GM12878 (cell line): ENCODE data around the gene PARK7. TPM values are rescaled to one million over a fixed set of nuclear protein-coding genes. Genes with fewer than 3 reads are reported as not detected.

ENCODE experiments used
- ATAC-seq: fragments of 200-7000 bp; cut with Tn5 transposase; 3 replicates; pipeline ENCODE4 v1.9.1; 2020; ENCODE audit warnings: mild to moderate bottlenecking, moderate library complexity
- BruUV-seq: library from RNA; stranded (reverse); fragments of 400-500 nt; replicated peaks from 2 replicates; lab custom pipeline; 2021; lab: Mats Ljungman, UMichigan
- CTCF ChIA-PET: fragments of 300-600 bp; sonication (Branson Sonifier 250); formaldehyde crosslinking; extraction: SDS; loops from one replicate; lab custom pipeline; 2021; ENCODE audit warnings: inconsistent platforms; lab: Yijun Ruan, JAX
- POLR2A ChIA-PET: fragments of 350-600 bp; formaldehyde crosslinking; extraction: SDS; loops from one replicate; lab custom pipeline; 2021; ENCODE audit warnings: inconsistent platforms; lab: Charles Lee
- RAD21 ChIA-PET: fragments of 300-600 bp; sonication (Branson Sonifier 250); formaldehyde crosslinking; loops from one replicate; lab custom pipeline; 2023; ENCODE audit warnings: antibody characterized with exemption; ENCODE audit not compliant: unreplicated experiment; lab: Charles Lee
- SMC1A ChIA-PET: fragments of 300-600 bp; sonication (Branson Sonifier 250); formaldehyde crosslinking; loops from one replicate; lab custom pipeline; 2023; ENCODE audit not compliant: unreplicated experiment, uncharacterized antibody; lab: Charles Lee
- DNase-seq: peaks from one replicate; pipeline ENCODE4 v3.0.0-alpha.2; 2011; ENCODE audit warnings: low read depth, low spot score
- FAIRE-seq: peaks from 3 replicates; lab custom pipeline; 2011; peaks lifted over from hg19 to GRCh38; lab: Jason Lieb, UNC
- H2AFZ ChIP-seq: 2 replicates; pipeline ENCODE4 v1.6.0; 2011; ENCODE audit warnings: low read depth, low read length, control low read depth; ENCODE audit not compliant: control insufficient read depth
- H3K27ac ChIP-seq: 2 replicates; pipeline ENCODE4 v1.5.1; 2011; ENCODE audit warnings: control low read depth; ENCODE audit not compliant: control insufficient read depth, insufficient read depth
- H3K27me3 ChIP-seq, 2 experiments: replicated peaks in 1 of 2; 2 replicates each; pipeline versions ENCODE4 v1.6.0 to v1.6.1; 2011; ENCODE audit warnings: low read length in 1 of 2; ENCODE audit not compliant: control insufficient read depth in 2 of 2, insufficient read depth in 2 of 2
- H3K36me3 ChIP-seq, 2 experiments: 2 replicates each; pipeline ENCODE4 v1.5.1; 2011; ENCODE audit warnings: low read length in 1 of 2; ENCODE audit not compliant: control insufficient read depth in 2 of 2, insufficient read depth in 2 of 2
- H3K4me1 ChIP-seq: 2 replicates; pipeline ENCODE4 v1.6.1; 2011; ENCODE audit warnings: mild to moderate bottlenecking, low read length, moderate library complexity, mixed read lengths; ENCODE audit not compliant: control insufficient read depth, insufficient read depth
- H3K4me2 ChIP-seq: 2 replicates; pipeline ENCODE4 v1.6.0; 2011; ENCODE audit warnings: control low read depth; ENCODE audit not compliant: control insufficient read depth, insufficient read depth
- H3K4me3 ChIP-seq: fragments of 200-600 bp; sonication (generic); 2 replicates; pipeline ENCODE4 v1.5.1; 2016
- H3K79me2 ChIP-seq: 2 replicates; pipeline ENCODE4 v1.6.0; 2011; ENCODE audit warnings: low read length; ENCODE audit not compliant: control insufficient read depth, insufficient read depth
- H3K9ac ChIP-seq: 2 replicates; pipeline ENCODE4 v1.8.0; 2011; ENCODE audit warnings: low read length, control low read depth, mixed read lengths; ENCODE audit not compliant: control insufficient read depth, insufficient read depth
- H3K9me3 ChIP-seq: replicated peaks from 3 replicates; pipeline ENCODE4 v1.5.1; 2011; ENCODE audit warnings: mild to moderate bottlenecking, low read length; ENCODE audit not compliant: control insufficient read depth, insufficient read depth
- H4K20me1 ChIP-seq: 2 replicates; pipeline ENCODE4 v1.6.0; 2011; ENCODE audit not compliant: control insufficient read depth, insufficient read depth
- BCL11A ChIP-seq: IDR thresholded peaks from 2 replicates; pipeline ENCODE4 v1.6.1; 2011; ENCODE audit warnings: low read depth, low read length
- CEBPB ChIP-seq, 2 experiments: fragments of 150-350 bp in 1 of 2; IDR thresholded peaks; 2 replicates each; pipeline ENCODE4 v1.6.1; 2012 to 2014; ENCODE audit warnings: low read depth in 2 of 2, low read length in 2 of 2, borderline replicate concordance in 1 of 2, inconsistent platforms in 1 of 2
- CREB1 ChIP-seq: IDR thresholded peaks from 2 replicates; pipeline ENCODE4 v1.6.1; 2012; ENCODE audit warnings: low read depth, mild to moderate bottlenecking, inconsistent platforms
- EED ChIP-seq: sonication (generic); IDR thresholded peaks from 2 replicates; pipeline ENCODE4 v1.6.1; 2016; ENCODE audit warnings: antibody characterized with exemption, low read depth
- FOS ChIP-seq: IDR thresholded peaks from 3 replicates; pipeline ENCODE4 v1.6.1; 2011; ENCODE audit warnings: borderline replicate concordance; ENCODE audit not compliant: insufficient read length; ENCODE audit errors: extremely low read depth
- HCFC1 ChIP-seq: fragments of 150-350 bp; IDR thresholded peaks from 2 replicates; pipeline ENCODE4 v1.6.1; 2014; ENCODE audit warnings: low read length
- HDAC2 ChIP-seq: fragments of 200-600 bp; sonication (generic); IDR thresholded peaks from 2 replicates; pipeline ENCODE4 v1.6.1; 2017
- KDM1A ChIP-seq: fragments of 200-600 bp; sonication (generic); IDR thresholded peaks from 2 replicates; pipeline ENCODE4 v1.6.1; 2016; ENCODE audit warnings: borderline replicate concordance
- KLF5 ChIP-seq: fragments of 450-650 bp; IDR thresholded peaks from 2 replicates; pipeline ENCODE4 v1.6.1; 2014; ENCODE audit warnings: mild to moderate bottlenecking; ENCODE audit not compliant: partially characterized antibody
- MYC ChIP-seq: IDR thresholded peaks from 2 replicates; pipeline ENCODE4 v1.6.1; 2011; ENCODE audit warnings: mild to moderate bottlenecking, low read length, moderate library complexity, inconsistent platforms; ENCODE audit not compliant: insufficient read depth, insufficient replicate concordance, insufficient read length, severe bottlenecking
- NFYA ChIP-seq: IDR thresholded peaks from 2 replicates; pipeline ENCODE4 v1.6.1; 2011; ENCODE audit warnings: low read depth, mild to moderate bottlenecking, low read length, improper control_type of control experiment, borderline replicate concordance
- NR2C2 ChIP-seq: IDR thresholded peaks from 2 replicates; pipeline ENCODE4 v1.6.1; 2011; ENCODE audit warnings: borderline replicate concordance, low read depth; ENCODE audit not compliant: control insufficient read depth, insufficient read length
- NRF1 ChIP-seq: conservative IDR thresholded peaks from 2 replicates; pipeline ENCODE4 v1.6.1; 2011; ENCODE audit warnings: mild to moderate bottlenecking, low read depth, low read length, improper control_type of control experiment
- PML ChIP-seq: IDR thresholded peaks from 2 replicates; pipeline ENCODE4 v1.6.1; 2012; ENCODE audit warnings: low read length, inconsistent platforms
- RELB ChIP-seq: fragments of 450-650 bp; IDR thresholded peaks from 2 replicates; pipeline ENCODE4 v1.6.1; 2017; ENCODE audit warnings: low read depth, mild to moderate bottlenecking, moderate library complexity
- TAF1 ChIP-seq: IDR thresholded peaks from 2 replicates; pipeline ENCODE4 v1.6.1; 2011; ENCODE audit warnings: mild to moderate bottlenecking, low read depth, low read length, borderline replicate concordance
- ZBTB33 ChIP-seq: fragments of 450-650 bp; IDR thresholded peaks from 2 replicates; pipeline ENCODE4 v1.6.1; 2017; ENCODE audit warnings: mild to moderate bottlenecking
- ZNF207 ChIP-seq: fragments of 450-650 bp; IDR thresholded peaks from 2 replicates; pipeline ENCODE4 v1.6.1; 2014; ENCODE audit warnings: antibody characterized with exemption, mild to moderate bottlenecking, borderline replicate concordance
- ZNF274 ChIP-seq: IDR thresholded peaks from one replicate; pipeline ENCODE4 v1.8.0; 2011; ENCODE audit not compliant: insufficient read length, insufficient read depth
- WGBS: methylation state at CpG from one replicate; pipeline ENCODE4 v1.1.6; 2016; ENCODE audit warnings: low lambda C conversion rate; ENCODE audit not compliant: insufficient replicate concordance, insufficient coverage; ENCODE audit errors: missing lambda C conversion rate; 5-methylcytosine and 5-hydroxymethylcytosine counted together
- in situ Hi-C: fragments of 300-500 bp; cut with MboI; formaldehyde crosslinking; loops from 9 replicates; pipeline ENCODE4 v1.14.3; 2018; ENCODE audit warnings: mixed read lengths
- intact Hi-C: fragments of 100-400 bp; cut with micrococcal nuclease; formaldehyde crosslinking; loops from one replicate; pipeline ENCODE4 v1.14.2; 2022; ENCODE audit not compliant: unreplicated experiment
- polyA plus RNA-seq, 11 experiments: library from polyadenylated mRNA; depleted of rRNA in 4 of 11; unstranded in 6 of 11; stranded (reverse) in 5 of 11; fragments of >200 nt; fragmentation: Nextera tagmentation in 4 of 11; fragmentation: Illumina TruSeq in 1 of 11; extraction: Ambion mirVana in 4 of 11; extraction: Trizol in 1 of 11; gene quantifications; 1 replicate in 1 of 11; 2 replicates in 10 of 11; pipeline versions ENCODE4 v1.2.1 to v1.2.3, GENCODE V29; 2011 to 2016; ENCODE audit warnings: inconsistent platforms in 2 of 11, missing spikeins in 2 of 11, low read depth in 1 of 11
- total RNA-seq, 4 experiments: library from RNA; depleted of rRNA in 3 of 4; stranded (reverse); fragments of >200 nt in 3 of 4; fragmentation: Illumina TruSeq in 1 of 4; extraction: Trizol in 1 of 4; gene quantifications; 2 replicates each; pipeline versions ENCODE4 v1.2.1 to v1.2.3, GENCODE V29; 2013 to 2021

Gene PARK7
- total and polyA plus RNA-seq, 10 of the 15 experiments (the other 5 are each of a cell fraction or from before 2014, with no cell fraction given): 267 to 1,056 (median 495) TPM

GRCh38 chr1:8003438-8004112 lies 42.1 kb downstream of the PARK7 start:
- Histone ChIP-seq H2AFZ (no peak overlapping the region), H4K20me1 (no peaks in the 10 kb centered on the region), H3K9ac (no peak overlapping the region), H3K36me3 (no peaks in the 10 kb centered on the region), H3K4me2 (no peak overlapping the region), H3K4me1 (no peaks in the 10 kb centered on the region), H3K9me3 (no peaks in the 10 kb centered on the region), H3K27me3 (no peaks in the 10 kb centered on the region), H3K4me3 (no peak overlapping the region), H3K27ac (no peak overlapping the region), H3K79me2 (no peaks in the 10 kb centered on the region)
- no peak for DNase-seq
- no TSS peak for BruUV-seq
- in situ Hi-C loops: no loop called here
- ChIA-PET RAD21 (no interaction called here), POLR2A (no interaction called here), SMC1A (interaction anchor here (0.6 kb wide), 1 partner anchor 266 kb away, joined by 3 read pairs; no protein-coding TSS in a partner anchor), CTCF (interaction anchor here (0.8 kb wide), 1 partner anchor 28 kb away, joined by 3 read pairs; no protein-coding TSS in a partner anchor)
- no peak for ATAC-seq
- intact Hi-C loops: no loop called here
- TF ChIP-seq PML (no peak), NR2C2 (no peak), ZNF207 (no peak), EED (no peak), KDM1A (no peak), TAF1 (no peak), MYC (no peak), CREB1 (no peak), NRF1 (no peak), RELB (no peak), KLF5 (no peak), ZBTB33 (no peak), HCFC1 (no peak), BCL11A (no peak), NFYA (no peak), HDAC2 (no peak), CEBPB (IDR thresholded peaks at IDR 0.05; ENCODE audit: borderline replicate concordance in 1 of 2, low read depth in 2 of 2, low read length in 2 of 2) (no peak), FOS (no peak), ZNF274 (no peak)
- WGBS: 97% methylated on average over 6 of the region's 6 CpGs
- peak; percentile 27 for FAIRE-seq
